OCI-LY3 (cell line): Measurements from ENCODE around the gene PIM3.

Experiments used
- EZH2phosphoT487 ChIP-seq: fragments of 200-600 bp; shearing (Covaris generic); IDR thresholded peaks from 2 replicates; pipeline ENCODE4 v1.6.1; 2018; ENCODE audit warnings: antibody characterized with exemption, mixed run types, low read depth
- TF ChIP-seq, protein P1 (sequence below): fragments of 200-600, 300-600 bp; sonication (generic); IDR thresholded peaks from 2 replicates; pipeline ENCODE4 v1.5.1; 2014; ENCODE audit warnings: antibody characterized with exemption, low read length, low read depth

- TF ChIP-seq, protein P1, sequence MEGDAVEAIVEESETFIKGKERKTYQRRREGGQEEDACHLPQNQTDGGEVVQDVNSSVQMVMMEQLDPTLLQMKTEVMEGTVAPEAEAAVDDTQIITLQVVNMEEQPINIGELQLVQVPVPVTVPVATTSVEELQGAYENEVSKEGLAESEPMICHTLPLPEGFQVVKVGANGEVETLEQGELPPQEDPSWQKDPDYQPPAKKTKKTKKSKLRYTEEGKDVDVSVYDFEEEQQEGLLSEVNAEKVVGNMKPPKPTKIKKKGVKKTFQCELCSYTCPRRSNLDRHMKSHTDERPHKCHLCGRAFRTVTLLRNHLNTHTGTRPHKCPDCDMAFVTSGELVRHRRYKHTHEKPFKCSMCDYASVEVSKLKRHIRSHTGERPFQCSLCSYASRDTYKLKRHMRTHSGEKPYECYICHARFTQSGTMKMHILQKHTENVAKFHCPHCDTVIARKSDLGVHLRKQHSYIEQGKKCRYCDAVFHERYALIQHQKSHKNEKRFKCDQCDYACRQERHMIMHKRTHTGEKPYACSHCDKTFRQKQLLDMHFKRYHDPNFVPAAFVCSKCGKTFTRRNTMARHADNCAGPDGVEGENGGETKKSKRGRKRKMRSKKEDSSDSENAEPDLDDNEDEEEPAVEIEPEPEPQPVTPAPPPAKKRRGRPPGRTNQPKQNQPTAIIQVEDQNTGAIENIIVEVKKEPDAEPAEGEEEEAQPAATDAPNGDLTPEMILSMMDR = no peak
- no peak for TF ChIP-seq EZH2phosphoT487
These were observed 49.4 kb downstream of the PIM3 start for GRCh38 chr22:50009765-50010675.
